ENCODE results near the gene ZWILCH.
A peak's percentile ranks its signal among the peaks of the same experiment; 100 is the strongest.

ZWILCH gene

DNA sequence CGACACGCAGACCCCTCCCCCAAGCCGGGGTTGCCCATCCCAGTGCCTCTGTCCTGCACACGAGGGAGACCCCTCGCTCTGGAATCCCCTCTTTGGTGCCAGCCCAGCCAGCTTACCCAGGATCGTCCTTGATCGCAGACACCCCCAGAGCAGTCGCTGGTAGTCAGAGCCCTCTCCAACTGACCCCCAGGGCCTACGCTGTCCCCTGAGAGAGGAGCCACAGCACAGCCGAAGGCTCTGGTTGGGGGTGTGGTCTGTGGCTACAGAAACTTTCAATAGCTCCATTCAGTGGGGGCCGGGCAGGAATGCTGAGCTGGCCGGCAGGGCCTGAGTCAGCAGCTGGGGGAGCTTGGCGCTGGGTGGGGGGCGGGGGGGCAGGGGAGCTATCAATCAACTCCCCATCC lies 60.6 kb downstream of the ZWILCH start, which contains the start of gene LCTL:
Gene LCTL (minus strand): TSS at position 258 of the 404 bp plus-strand sequence. CDS start 633 bp downstream, outside the sequence.
- no peak within 1 kb of the TSS for H3K4me3 ChIP-seq
- TF ChIP-seq, protein P1, sequence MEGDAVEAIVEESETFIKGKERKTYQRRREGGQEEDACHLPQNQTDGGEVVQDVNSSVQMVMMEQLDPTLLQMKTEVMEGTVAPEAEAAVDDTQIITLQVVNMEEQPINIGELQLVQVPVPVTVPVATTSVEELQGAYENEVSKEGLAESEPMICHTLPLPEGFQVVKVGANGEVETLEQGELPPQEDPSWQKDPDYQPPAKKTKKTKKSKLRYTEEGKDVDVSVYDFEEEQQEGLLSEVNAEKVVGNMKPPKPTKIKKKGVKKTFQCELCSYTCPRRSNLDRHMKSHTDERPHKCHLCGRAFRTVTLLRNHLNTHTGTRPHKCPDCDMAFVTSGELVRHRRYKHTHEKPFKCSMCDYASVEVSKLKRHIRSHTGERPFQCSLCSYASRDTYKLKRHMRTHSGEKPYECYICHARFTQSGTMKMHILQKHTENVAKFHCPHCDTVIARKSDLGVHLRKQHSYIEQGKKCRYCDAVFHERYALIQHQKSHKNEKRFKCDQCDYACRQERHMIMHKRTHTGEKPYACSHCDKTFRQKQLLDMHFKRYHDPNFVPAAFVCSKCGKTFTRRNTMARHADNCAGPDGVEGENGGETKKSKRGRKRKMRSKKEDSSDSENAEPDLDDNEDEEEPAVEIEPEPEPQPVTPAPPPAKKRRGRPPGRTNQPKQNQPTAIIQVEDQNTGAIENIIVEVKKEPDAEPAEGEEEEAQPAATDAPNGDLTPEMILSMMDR (IDR thresholded peaks at IDR 0.05), result no peak
- H3K27ac ChIP-seq, result no peak within 1 kb of the TSS
- DNase-seq (ENCODE audit: low spot score), result no peak

DNA sequence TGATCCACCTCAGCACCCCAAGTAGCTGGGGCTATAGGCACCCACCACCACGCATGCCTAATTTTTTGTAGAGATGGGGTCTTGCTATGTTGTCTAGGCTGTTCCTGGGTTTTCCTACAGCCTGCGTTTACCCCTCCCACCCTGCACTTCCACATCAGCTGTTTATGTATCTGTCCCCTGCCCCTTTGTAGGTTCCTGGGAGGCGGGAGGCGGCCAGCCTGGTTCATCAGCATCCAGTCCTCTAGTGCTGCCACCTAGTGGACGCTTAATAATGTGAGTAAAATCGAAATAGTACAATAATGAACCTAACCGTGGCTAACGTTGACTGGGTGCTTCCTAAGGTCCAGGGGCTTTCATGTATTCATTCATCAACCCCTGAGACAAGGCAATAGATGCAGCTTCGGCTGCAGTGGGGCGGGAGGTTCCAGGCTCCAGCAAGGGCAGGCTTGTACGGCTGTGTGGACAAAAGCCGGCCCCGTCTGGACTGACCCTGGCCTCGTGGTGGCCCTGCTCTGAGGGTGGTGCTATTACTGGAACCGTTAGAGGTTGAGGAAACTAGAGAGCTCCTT lies 61.9 kb downstream of the ZWILCH start:
- Histone ChIP-seq H3K27ac (no peak overlapping the region), H3K4me3 (no peak overlapping the region)
- TF ChIP-seq, protein P1 (IDR thresholded peaks at IDR 0.05), result peak; percentile 71
- DNase-seq (ENCODE audit: low spot score), result no peak

DNA sequence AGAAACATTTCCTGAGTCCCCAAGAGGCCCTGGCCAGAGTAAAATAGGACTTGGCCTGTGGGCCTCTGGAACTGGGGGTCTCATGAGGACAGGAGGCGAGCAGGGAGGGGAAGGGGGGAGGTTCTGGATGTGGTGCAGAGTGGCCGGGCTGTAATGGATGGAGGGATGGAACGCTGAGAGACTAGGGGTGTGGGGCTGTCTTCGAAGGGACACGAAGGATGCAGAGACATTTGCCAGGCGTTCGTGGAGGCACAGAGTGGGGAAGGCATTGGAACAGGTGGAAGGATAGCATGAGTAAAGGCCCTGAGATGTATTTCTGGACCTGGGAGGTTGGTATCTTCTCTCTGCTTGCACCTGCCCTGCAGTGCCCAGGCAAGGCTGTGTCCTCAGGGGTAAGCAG lies 62.8 kb downstream of the ZWILCH start:
- Histone ChIP-seq H3K27ac (no peak overlapping the region), H3K4me3 (no peak overlapping the region)
- DNase-seq (ENCODE audit: low spot score), result no peak
- TF ChIP-seq, protein P1 (IDR thresholded peaks at IDR 0.05), result no peak

DNA sequence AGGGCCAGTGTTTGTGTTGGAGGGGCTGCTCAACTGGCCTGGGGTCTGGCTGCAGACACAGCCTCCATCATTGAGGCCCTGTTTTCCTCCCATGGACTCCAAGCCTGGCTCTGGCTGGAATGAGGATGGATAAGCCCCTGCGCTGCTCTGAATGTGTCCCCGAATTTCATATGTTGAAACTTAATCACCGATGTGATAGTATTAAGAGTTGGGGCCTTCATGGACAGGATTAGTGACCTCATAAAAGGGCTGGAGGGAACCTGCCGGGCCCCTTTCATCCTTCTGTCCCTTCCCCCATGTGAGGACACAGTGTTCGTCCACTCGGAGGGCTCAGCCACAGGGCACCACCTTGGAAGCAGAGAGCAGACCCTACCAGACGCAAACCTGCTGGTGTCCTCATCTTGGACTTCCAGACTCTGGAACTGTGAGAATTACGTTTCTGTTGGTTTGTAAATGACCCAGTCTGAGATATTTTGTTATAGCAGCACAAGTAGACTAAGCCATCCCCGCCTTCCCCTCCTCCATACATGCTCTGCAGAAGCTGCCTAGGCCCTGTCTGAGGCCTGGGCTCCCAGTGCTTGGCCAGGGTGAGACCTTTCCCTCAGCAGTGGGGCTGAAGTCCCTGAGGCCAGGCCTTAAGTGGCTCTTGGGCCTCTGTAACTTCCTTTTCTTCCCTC lies 64.5 kb downstream of the ZWILCH start:
- TF ChIP-seq, protein P1 (IDR thresholded peaks at IDR 0.05), result no peak

DNA sequence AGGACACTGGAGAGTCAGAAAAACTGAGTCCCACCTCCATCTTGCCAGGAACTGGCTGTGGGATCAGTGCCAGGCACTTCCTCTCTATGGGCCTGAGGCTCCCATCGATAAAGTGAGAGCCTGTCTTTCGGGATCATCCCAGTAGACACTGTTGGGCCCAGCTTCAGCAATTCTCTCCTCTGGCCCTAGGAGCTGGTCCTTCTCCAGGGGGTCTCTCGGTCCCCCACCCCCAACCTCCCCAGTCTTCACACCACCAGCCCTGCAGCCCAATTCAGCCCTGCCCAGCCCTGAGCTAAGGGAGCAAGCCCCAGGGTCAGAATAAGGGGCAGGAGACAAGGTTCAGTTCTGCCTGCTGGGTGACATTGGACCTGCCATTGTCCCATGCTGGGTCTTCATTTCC lies 65.2 kb downstream of the ZWILCH start:
- Histone ChIP-seq H3K27ac (no peak overlapping the region), H3K4me3 (no peak overlapping the region)
- TF ChIP-seq, protein P1 (IDR thresholded peaks at IDR 0.05), result no peak
- peak; percentile 62 for DNase-seq (ENCODE audit: low spot score)

More for the DNA sequence above, 64.5 kb downstream of the ZWILCH start:
- Histone ChIP-seq H3K27ac (no peak overlapping the region), H3K4me3 (no peak overlapping the region)
- no peak for DNase-seq (ENCODE audit: low spot score)

DNA sequence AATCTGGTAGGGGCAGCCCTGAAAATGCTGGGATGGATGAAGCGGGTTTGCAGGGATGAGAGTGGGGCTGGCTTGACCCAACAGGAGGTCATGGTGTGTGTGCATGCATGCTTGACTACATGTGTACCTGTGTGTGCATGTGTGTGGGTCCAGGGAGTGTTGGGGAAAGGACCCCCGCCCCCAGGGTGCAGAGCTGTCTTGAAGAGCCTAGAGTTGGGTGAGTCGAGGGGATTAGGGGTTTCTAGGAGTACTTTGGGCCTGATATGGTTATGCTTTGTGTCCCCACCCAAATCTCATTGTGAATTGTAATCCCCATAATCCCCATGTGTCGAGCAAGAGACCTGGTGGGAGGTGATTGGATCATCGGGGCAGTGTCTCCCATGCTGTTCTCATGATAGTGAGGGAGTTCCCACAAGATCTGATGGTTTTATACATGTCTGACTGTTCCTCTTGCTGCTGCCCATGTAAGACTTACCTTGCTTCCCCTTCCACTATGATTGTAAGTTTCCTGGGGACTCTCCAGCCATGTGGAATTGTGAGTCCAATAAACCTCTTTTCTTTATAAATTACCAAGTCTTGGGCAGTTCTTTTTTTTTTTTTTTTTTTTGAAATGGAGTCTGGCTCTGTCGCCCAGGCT lies 65.8 kb downstream of the ZWILCH start:
- H3K27ac ChIP-seq, result no peak overlapping the region
- TF ChIP-seq, protein P1 (IDR thresholded peaks at IDR 0.05), result no peak
- DNase-seq (ENCODE audit: low spot score), result peak; percentile 60
- H3K4me3 ChIP-seq, result no peak overlapping the region

All from coronary artery (tissue), 2 donors.